ENCODE measurements around the gene CD6.
A peak's percentile ranks its signal among the peaks of the same experiment; 100 is the strongest.

Gene CD6

DNA sequence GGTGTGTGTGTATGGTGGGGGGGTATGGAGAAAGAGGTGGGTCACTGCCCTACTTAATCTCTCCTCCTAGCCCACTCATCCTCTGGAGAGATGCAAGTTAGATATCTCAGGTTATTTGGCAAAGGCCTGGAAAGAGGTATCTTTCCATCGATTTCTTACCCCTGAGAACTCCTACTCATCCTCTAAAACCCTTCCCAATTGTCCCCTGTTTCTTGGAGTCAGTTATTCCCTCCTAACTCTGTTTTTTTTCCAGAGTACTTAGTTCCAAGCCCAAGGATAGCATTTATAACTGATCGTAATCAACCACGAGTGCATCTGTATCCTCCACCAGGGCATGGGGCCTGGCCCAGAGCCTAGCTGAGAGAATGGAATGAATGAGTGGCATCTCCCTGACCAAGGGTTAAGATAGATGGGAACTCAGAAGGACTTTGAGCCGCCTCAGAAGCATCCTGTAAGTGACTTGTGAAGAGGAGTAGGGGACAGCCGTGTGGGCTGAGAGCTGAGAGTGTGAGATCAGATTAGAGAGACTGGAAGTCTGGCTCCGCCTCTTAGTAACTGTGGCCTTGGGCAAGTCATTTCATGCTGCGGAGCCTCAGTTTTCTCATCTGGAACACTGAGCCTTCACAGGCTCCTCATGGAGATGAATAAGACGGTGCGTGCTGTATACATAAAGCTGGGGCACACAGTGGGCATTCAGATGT lies 16.2 kb downstream of the CD6 start:
- no peak for DNase-seq

DNA sequence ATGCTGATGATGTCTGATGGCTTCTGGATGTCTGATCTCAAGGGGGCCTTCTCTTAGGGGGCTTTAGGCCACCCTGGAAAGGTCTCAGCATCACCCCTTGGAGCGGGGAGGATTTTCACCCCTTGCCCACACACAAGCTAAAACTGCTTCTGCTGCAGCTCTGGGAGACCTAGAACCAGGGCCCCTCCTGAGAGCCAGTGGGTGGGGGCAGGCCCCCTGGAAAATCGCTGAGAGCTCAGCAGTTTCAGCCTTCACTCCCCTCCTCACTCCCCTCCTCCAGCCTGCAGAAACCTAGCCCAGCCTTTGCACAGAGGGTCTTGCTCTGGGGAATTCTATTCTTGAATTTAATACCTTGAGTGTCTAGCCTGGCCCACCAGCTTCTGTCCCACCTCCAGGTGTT lies 17.2 kb downstream of the CD6 start:
- DNase-seq, result no peak

DNA sequence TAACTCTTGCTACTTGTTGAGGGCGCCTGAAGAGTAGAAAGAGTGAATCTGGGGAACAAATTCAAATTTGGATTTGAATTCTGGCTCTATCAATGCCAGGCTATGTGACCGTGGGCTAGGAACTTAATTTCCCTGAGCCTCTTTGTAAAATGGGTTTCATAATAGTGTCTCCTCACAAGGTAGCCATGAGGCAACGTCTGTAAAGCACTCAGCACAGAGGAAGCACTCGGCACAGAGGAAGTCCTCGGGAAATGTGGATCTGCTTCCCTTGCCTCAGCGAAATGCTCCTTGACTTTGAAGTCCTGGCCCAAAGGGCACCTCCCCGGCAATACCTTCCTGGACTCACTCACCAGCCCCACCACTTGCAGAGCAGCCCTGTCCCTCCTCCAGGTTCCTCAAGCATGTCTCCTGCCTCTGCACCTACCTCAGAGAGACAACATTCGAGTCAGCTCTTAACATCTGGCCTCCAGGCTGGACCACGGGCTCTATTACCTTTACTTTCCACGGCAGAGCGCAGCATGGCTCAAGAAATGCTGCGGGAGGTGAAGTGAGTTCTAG lies 17.7 kb downstream of the CD6 start:
- no peak for DNase-seq

DNA sequence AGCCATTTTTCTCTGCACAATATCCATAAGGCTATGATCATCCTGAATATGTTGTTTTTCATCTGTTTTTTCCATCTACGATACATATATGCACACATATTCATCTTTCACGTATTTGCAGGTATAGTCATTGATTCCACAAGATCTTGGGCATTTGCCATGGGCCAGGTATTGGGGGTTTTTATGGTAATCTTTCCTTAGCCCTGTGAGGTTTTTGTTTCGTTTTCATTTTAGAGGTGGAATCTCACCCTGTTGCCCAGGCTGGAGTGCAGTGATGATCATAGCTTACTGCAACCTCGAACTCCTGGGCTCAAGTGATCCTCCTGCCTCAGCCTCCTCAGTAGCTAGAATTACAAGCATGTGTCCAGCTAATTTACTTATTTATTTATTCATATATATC lies 20.0 kb downstream of the CD6 start:
- DNase-seq, result no peak

DNA sequence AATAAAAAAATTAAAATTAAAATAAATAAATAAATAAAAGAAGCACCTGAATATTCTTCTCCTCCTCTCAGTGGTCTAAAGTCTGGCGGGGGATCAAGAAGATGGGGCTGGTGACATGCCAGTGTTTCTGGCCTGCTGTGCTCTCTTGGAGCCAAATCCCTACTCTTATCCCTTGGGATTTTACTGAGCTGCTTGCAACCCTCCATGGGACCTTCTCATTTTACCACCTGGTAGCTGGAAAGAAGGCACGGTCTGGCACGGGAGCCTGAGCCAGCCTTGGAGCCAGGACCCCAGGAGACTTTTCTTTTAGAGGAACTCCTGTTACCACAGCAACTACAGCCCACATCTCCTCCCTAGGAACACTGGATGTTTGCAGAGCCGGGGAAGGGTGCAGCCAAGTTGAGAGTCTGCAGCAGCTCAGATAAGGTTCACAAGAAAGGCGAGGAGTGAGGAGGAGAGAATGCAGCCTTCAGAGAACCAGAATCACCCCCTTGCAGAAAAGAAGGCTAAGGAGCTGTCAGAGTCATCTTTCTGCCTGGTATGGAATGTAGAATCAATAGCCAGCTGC lies 21.4 kb downstream of the CD6 start:
- no peak for DNase-seq

DNA sequence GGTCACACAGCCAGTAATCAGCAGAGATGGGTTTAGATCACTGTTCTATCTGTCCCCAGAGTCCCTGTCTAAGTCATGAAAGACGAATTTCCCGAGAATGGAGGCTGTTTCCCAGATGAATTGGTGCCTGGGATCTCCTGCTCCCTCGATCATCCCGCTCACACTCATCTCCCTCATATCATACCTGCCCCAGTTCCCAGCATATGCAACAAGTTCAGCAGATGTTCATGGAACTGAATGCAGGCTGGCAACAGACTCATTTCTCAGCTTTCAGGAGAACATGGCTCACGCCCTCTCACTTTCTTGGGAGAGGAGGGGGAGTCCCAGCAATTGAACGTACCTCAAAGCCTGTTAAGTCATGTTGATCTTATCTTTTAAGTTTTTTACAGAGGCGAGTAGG lies 22.1 kb downstream of the CD6 start:
- DNase-seq, result no peak

DNA sequence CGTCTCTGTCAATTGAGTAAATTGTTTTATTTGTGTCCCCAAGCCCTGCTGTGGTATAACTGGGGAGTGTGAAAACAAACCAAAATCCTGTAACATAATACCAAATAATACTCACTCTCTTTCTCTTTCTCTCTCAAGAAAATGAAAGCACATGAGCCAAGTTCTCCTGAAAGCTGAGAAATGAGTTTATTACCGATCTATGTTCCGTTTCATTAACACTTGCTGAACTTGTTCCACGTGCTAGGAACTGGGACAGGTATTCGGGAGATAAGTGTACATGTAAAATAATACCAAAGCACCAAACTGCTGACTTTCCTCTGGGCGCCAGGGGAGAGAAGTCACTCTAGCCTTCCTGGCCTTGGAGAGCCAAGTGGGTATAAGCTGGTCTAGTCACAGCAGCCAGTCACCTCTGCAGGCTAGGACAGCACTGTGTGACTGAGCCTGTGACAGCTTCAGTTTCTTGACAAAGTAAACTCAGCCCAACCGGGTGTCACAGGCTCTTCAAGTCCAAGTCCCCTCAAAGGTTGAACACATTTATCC lies 23.1 kb downstream of the CD6 start:
- DNase-seq, result no peak

DNA sequence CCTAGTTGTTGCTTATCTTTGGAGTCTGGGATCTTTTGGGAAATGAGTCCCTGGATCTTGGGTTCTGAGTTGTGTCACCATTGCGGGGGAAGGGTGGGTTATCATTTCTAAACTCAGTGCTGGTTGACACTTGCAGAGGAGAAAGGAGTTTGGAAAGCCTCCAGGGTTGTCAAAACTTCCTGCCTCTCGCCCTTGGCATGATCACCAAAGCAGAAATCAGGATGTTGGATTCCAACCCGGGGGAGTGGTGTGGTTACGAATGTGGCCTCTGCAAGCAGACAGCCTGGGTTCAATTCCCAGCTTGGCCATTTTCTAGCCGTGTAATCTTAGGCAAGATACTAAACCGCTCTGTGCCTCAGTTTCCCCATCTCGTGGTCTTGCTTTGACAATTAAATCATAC lies 24.3 kb downstream of the CD6 start:
- peak; percentile 13 to 22 for DNase-seq

DNA sequence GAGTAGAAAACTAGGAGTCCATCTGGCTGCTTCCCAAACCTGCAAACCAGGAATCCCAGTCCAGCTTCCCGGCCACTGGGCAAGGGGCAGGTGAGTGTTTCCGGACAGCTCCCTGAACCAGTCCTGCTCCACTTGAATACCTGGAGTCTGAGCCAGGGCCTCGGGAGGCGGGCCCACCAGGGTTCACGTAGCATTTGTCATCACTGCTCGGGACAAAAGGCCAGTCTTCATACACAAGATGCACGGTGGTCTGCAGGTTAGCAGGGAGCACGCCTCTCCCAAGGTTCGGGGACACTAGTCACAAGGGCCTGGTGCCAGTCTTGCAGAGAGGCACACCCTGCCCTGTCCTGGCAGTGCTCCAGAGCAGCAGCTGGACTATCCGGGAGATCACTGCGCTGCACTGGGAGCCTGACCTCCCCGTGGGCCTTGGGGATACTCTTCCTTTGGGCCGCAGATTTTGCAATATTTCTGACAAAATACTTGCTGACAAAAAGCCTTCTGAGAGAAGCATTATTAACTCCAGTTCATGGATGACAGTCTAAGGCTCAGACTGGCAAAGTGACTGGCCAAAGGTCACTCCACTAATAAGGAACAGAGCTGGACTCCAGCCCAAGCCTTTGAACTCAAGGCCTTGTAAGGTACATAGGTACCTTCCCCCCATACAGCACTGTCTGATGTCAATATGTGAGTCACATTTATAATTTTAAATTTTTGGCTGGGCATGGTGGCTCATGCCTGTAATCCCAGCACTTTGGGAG lies 25.1 kb downstream of the CD6 start:
- no peak for DNase-seq

DNA sequence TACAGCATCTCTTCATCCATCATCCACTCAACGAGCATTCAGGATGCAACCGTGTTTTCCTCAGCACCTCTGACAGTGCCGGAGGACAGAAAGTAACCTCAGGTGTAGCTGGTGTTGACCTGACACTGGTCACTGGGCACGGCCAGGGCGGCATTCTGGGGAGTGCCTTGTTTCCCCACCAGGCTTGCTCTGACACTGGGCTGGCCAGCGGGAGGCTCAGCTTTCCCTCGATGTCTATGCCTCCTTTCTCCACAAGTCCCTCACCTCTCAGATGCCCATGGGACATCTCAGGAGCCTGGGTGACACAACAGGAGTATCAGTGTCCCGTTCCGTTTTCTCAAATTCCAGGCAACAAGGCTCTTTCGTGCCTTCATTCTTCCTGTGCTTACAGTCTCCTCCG lies 28.9 kb downstream of the CD6 start:
- DNase-seq, result no peak

DNA sequence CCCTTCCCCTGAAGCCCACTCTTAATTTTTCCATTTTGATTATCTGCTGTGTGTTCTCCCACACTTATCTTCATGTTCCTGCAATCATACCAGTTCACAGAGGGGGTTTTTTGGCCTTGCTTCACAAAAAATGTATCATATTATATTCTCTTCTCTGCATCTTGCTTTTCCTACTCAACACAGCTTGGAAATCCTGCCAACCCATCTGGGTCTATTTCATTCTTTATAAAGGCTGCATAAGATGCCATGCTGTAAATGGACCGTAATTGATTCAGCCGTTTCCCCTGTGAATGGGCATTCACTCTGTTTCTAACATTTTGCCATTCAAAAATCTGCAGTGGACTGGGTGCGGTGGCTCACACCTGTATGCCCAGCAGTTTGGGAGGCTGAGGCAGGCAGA lies 30.5 kb downstream of the CD6 start:
- DNase-seq, result no peak

DNA sequence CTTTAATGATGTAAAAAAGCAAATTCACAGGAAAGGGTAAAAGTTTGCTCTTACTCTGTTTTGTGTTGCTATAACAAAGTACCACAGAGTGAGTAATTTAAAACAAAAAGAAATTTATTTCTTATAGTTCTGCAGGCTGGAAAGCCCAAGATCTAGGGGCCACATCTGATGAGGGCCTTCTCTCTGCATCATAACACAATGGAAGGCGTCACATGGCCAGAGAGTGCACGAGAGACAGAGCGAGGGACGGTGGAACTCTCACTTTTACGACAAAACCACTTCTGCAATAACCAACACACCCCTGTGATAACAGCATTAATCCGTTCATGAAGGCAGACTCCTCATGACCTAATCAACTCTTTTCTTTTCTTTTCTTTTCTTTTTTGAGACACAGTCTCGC lies 31.1 kb downstream of the CD6 start:
- DNase-seq, result no peak

DNA sequence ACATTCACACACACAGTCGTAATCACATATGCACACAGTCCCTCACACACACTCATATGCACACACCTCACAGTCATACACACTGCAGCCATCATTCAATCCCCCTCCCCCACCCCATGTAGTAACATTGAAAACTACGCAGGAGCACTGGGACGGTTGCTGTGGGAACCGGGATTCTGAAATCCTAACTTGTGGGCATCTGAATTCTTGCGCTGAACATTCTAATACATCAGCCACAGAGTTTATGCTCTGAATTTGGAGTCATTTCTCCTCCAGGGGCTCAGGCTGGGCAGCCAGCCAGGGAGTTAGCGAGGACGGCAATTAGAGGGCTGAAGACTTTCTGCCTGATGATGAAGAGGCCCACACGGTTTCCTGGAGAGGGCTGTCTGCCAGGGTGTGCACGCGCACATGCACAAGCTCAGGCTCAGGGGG lies 32.7 kb downstream of the CD6 start:
- peak; percentile 58 to 67 for DNase-seq

DNA sequence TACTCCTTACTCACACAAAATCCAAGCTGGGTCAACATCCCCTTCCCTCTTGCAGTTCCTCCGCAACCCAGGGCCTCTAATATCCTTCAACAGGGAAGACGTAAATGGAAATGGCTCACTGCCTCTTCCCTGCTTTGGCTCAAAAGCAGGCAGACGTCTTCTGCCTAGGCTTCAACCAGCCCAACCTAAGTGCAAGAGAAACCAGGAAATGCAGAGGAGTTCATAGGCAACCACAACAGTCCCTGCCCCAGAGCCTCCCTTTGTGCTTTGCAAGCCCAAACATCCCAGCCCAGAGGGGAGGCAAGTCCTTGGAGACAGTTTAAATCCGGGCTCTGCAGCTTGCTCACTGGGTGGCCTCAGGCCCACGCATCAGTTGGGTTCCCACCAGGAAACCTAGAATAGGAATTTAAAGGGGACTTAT lies 33.3 kb downstream of the CD6 start:
- peak; percentile 84 to 85 for DNase-seq

DNA sequence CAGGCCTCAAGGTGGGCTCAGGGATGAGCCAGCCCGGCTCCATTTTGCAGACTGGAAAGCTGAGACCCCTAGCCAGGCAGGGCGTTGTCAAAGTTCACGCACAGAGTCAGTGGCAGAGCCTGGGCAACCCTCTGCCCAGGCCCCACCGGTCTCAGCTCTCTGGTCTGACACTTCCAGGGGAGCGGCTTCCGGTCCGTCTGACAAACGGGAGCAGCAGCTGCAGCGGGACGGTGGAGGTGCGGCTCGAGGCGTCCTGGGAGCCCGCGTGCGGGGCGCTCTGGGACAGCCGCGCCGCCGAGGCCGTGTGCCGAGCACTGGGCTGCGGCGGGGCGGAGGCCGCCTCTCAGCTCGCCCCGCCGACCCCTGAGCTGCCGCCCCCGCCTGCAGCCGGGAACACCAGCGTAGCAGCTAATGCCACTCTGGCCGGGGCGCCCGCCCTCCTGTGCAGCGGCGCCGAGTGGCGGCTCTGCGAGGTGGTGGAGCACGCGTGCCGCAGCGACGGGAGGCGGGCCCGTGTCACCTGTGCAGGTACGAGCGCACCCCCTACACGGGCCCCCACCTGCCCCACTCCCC lies 36.0 kb downstream of the CD6 start:
- no peak for DNase-seq

DNA sequence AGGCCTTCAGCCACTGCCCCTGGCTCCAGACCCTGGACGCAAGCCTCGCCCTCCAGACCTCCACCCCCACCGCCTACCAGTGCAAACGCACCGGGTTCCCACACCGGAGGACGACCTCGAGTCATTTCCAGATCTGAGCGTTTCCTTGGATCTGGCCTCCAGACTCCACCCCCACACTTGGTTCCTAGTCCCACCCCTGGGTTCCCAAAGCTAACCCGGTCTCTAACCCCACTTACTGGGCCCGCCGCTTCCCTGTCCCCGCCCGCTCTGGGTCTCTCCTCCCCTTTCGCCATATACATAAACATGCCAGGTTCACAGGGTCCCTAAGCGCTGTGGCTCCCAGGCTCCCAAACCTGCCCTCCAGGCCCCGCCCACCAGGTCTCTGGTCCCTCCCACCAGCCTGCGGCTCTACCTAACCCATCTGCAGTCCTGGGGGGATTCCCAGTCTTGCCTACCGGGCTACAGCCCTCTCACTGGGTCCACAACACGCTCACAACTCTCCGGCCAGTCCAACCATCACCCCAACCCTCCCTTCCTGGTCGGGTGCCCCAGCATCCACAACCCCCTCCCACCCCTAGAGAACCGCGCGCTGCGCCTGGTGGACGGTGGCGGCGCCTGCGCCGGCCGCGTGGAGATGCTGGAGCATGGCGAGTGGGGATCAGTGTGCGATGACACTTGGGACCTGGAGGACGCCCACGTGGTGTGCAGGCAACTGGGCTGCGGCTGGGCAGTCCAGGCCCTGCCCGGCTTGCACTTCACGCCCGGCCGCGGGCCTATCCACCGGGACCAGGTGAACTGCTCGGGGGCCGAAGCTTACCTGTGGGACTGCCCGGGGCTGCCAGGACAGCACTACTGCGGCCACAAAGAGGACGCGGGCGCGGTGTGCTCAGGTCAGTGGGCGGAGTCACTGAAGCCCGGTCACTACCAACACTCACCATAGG lies 36.7 kb downstream of the CD6 start:
- DNase-seq, result no peak

DNA sequence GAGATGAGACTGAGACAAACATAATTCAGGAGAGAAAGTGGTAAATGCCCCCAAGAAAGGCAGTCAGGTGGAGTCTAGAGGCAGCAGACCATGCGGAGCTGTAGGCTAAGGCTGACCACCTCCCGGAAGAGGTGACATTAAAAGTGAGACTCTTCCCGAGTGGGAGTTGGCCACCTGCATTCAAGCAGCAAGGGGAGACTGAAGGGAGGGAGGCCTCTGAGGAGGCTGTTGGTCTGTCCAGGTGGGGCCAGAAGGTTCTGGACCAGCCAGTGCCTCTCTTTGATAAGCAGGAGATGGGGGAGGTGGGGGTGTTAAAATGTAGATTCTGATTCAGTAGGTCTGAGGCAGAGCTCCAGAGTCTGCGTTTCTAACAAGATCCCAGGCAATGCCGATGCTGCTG lies 37.5 kb downstream of the CD6 start:
- no peak for DNase-seq

DNA sequence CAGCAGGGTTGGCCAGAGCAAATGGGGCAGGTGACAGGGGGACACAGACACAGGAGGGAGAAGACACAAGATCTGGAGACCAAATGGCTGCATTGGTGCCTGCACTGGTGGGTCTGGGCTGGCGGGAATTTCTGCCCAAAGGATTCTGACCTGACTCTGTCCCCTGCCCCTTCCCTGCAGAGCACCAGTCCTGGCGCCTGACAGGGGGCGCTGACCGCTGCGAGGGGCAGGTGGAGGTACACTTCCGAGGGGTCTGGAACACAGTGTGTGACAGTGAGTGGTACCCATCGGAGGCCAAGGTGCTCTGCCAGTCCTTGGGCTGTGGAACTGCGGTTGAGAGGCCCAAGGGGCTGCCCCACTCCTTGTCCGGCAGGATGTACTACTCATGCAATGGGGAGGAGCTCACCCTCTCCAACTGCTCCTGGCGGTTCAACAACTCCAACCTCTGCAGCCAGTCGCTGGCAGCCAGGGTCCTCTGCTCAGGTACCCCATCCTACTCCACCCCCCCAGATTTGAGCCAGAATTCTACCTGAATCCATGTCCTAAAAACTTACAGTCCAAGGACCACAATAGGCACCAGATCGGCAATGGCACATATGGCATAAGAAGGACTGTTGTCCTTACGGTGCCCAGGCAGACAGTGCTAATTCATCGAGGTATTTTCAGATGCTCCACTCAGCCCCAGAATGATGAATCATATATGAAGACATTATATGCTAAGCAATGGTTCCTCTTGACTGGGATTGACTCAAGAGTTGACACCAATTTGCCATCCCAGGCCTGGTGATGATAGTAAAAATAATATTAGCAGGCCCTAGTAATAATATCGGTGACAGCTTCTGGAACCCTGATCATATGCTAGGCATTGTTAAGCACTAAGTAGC lies 38.2 kb downstream of the CD6 start:
- no peak for DNase-seq

DNA sequence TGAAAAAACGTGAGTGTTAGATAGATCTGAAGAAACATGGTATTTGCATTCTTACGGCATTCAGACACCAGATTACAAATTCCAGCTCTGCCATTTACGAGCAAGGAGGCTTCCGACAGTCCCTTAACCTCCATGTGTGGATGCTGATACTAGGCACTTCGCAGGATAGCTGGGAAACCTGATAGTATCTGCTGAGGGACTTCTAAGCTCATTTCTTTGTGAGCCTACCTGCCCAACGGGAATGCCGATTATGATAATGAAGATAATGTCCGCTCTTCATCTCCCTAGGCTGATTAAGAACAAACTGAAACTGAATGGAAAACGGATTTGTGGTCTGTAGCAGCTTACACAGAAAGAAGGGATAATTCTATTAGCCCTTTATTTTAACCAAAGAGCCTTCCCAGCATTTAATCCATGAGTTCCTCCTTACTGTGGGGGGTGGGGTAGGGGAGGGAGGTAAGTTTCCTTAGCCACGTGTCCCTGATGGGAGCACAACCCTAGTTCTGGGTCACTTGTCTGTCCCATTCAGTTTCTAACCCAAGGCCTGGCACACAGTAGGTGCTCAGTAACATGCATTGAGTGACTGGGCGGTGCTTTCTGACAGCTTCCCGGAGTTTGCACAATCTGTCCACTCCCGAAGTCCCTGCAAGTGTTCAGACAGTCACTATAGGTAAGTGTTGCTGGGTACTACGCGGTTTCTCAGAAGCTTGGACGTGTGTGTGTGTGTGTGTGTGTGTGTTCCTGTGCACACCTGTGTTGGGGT lies 39.2 kb downstream of the CD6 start:
- no peak for DNase-seq

DNA sequence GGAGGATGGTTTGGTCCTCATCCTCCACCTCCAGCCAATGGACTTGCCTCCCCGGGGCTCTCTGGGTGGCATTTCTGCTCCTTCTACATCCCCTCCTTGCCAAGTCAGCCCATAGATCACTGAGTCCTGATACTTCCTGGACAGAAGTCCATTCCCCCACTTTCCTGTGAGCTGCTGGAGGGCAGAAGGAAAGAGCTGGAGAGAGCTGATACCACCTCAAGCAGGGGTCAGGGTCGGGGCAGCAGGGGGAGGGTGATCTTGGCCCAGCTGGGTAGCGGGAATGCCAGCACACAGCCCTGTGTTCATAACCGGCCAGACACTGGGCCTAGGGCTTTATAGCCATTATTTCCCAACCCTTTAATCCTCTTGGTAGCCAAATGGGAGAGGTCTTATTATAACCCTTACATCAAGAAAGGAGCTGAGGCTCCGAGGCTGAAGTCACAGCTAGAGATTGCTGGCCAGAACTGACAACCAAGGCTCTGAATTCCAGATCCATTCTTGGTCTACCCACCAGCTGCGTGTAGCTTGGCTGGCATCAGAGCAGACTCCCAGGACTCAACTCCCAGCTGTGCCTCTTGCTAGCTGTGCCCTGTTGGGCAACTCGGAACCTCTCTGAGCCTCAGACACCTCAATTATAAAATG lies 39.9 kb downstream of the CD6 start:
- DNase-seq, result no peak
